ENCODE data around the gene LAMA1. TPM values are rescaled to one million over a fixed set of nuclear protein-coding genes. Genes with fewer than 3 reads are reported as not detected.

The LAMA1 gene
- total and polyA plus RNA-seq, 2 of the 4 experiments (the other 2 are of a cell fraction) = 10.9 to 15.5 TPM

GRCh38 chr18:7035807-7036206 is 81.8 kb downstream of the LAMA1 start:
- WGBS, 2 experiments (ENCODE audit: extremely low coverage in 2 of 2, insufficient read length in 1 of 2) = 86% methylated on average over 1 of the region's 11 CpGs; no CpG with 5 or more reads in 1 of the 2 experiments
- Histone ChIP-seq H3K79me1 (ENCODE audit: low read depth in 1 of 2, low read length in 2 of 2) (peaks cover 0 to 5% of the 10 kb centered on the region in 2 experiments; a peak in 1 of 4 replicates), H3K4me3 (ENCODE audit: insufficient read depth, low read depth, low read length) (no peak overlapping the region), H3K9me1 (ENCODE audit: insufficient read depth, low read length) (no peaks in the 10 kb centered on the region), H3K56ac (ENCODE audit: extremely low read depth, insufficient read depth, low read length) (no peak overlapping the region), H2BK5ac (ENCODE audit: low read depth, low read length, poor library complexity, severe bottlenecking) (no peak overlapping the region), H4K5ac (ENCODE audit: low read depth, low read length) (no peak overlapping the region), H2AK5ac (ENCODE audit: low read depth, low read length) (peak overlapping the region; percentile 5; the same call in 1 of the 2 replicates), H3K9ac (ENCODE audit: low read depth, low read length) (no peak overlapping the region), H3K18ac (ENCODE audit: low read depth, low read length) (no peak overlapping the region), H2BK20ac (ENCODE audit: low read depth, low read length) (no peak overlapping the region), H3K36me3 (ENCODE audit: control insufficient read depth, insufficient read depth, low read length) (peaks cover 5% of the 10 kb centered on the region), H2AFZ (replicated peaks; ENCODE audit: low read length, poor library complexity) (no peak overlapping the region), H2BK120ac (ENCODE audit: low read depth, low read length) (0 out of 2 replicates have a peak overlapping the region, but pooled peaks have one; percentile 10), H3K4ac (ENCODE audit: low read depth, low read length) (no peak overlapping the region), H4K20me1 (ENCODE audit: insufficient read depth, low read length) (no peaks in the 10 kb centered on the region), H2AK9ac (replicated peaks; ENCODE audit: low read depth, low read length, poor library complexity) (no peak overlapping the region), H3K23ac (ENCODE audit: low read depth, low read length) (no peak overlapping the region), H3K4me1 (ENCODE audit: control insufficient read depth, insufficient read depth, low read length) (peaks cover 10% of the 10 kb centered on the region), H3K14ac (replicated peaks; ENCODE audit: low read depth, low read length) (no peak overlapping the region), H2BK15ac (ENCODE audit: low read depth, low read length) (0 out of 3 replicates have a peak overlapping the region, but pooled peaks have one; percentile 21), H4K8ac (ENCODE audit: low read depth in 2 of 2, low read length in 2 of 2) (no peak overlapping the region), H3K4me2 (ENCODE audit: low read depth, low read length) (no peak overlapping the region), H3K9me3 (ENCODE audit: control insufficient read depth, insufficient read depth, low read length) (no peaks in the 10 kb centered on the region), H4K91ac (ENCODE audit: insufficient read depth, low read depth, low read length) (no peak overlapping the region), H3K27me3 (ENCODE audit: control insufficient read depth, insufficient read depth, low read length) (no peaks in the 10 kb centered on the region), H3K27ac (ENCODE audit: insufficient read depth, low read length) (no peak overlapping the region)
- no peak for TF ChIP-seq POLR2A (IDR thresholded peaks at IDR 0.05; ENCODE audit: low read depth, low read length)
- no peak for TF ChIP-seq SMC3 (IDR thresholded peaks at IDR 0.05; ENCODE audit: low read depth, low read length)
- no peak for TF ChIP-seq FOS (IDR thresholded peaks at IDR 0.05; ENCODE audit: low read depth, low read length)
- TF ChIP-seq MAFK (IDR thresholded peaks at IDR 0.05; ENCODE audit: low read depth, low read length) = no peak
- TF ChIP-seq CTCF (conservative IDR thresholded peaks at IDR 0.05; ENCODE audit: low read depth, low read length) = no peak
- ATAC-seq (ENCODE audit: low read depth) (no peak), DNase-seq (no peak)
- in situ Hi-C loops (cut with MboI; ENCODE audit: low sequenced_read_pairs) = loop anchor here (5.0 kb wide), 1 partner anchor 136 kb away; no protein-coding TSS in a partner anchor
- POLR2A ChIA-PET (ENCODE audit: unreplicated experiment) = no interaction called here
- intact Hi-C loops (cut with micrococcal nuclease) = no loop called here
- dilution Hi-C loops (cut with HindIII; ENCODE audit: low sequenced_read_pairs, unreplicated experiment) = no loop called here
- CTCF ChIA-PET = no interaction called here
- BruUV-seq (replicated peaks) = no TSS peak
